GM12875 (cell line): Measurements from ENCODE around the gene TRAPPC3.
A peak's percentile ranks its signal among the peaks of the same experiment; 100 is the strongest.
"Not testable (repeated sequence)": the region's sequence is repeated elsewhere in the genome, so short reads cannot be mapped to it uniquely, and the experiment has no call there.

Experiments used
- H3K4me3 ChIP-seq: one replicate; pipeline ENCODE4 v1.5.1; 2011; ENCODE audit warnings: low read depth, low read length, control low read depth
- TF ChIP-seq, protein P1 (sequence below): IDR thresholded peaks from 2 replicates; pipeline ENCODE4 v1.5.1; 2011; ENCODE audit warnings: low read depth, mild to moderate bottlenecking, control low read depth, inconsistent platforms, low read length, moderate library complexity, borderline replicate concordance; ENCODE audit not compliant: insufficient read depth

The TRAPPC3 gene

DNA sequence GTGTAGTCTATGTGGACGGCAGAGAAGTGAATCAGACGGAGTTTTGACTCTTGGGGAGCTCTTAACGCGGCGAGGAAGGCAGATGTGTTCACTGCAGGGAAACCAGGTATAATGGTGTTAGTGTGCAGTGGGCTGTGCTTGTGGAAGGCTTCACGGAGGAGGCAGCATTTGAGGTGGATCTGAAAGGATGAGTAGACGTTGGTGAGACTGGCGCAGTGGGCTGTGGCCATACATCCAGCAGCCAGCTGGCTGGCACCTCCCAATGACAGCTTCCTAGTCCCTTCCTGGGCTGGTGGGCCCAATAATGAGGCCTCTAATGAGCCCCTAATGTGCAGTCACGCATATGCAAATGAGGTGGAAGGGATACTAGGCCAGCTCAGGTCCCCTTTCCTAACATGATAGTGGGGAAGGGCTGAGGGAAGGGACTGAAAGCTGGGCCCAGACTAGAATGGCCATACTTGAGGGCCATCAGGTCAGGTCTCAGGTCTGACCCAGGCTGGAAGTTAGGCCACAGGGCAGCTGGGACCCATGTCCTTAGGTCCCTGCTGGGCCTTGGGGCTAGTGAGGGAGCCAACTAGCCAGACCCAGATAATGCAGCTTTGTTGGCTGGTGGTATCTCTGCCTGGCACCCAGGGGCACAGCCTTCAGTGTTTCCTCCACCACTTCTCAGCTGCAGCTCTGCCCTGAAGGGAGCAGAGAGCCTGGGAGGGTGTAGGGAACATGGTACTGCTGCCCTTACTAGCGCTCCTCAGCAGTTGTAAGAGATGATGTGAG lies 10.5 kb upstream of the TRAPPC3 start:
- TF ChIP-seq, protein P1, sequence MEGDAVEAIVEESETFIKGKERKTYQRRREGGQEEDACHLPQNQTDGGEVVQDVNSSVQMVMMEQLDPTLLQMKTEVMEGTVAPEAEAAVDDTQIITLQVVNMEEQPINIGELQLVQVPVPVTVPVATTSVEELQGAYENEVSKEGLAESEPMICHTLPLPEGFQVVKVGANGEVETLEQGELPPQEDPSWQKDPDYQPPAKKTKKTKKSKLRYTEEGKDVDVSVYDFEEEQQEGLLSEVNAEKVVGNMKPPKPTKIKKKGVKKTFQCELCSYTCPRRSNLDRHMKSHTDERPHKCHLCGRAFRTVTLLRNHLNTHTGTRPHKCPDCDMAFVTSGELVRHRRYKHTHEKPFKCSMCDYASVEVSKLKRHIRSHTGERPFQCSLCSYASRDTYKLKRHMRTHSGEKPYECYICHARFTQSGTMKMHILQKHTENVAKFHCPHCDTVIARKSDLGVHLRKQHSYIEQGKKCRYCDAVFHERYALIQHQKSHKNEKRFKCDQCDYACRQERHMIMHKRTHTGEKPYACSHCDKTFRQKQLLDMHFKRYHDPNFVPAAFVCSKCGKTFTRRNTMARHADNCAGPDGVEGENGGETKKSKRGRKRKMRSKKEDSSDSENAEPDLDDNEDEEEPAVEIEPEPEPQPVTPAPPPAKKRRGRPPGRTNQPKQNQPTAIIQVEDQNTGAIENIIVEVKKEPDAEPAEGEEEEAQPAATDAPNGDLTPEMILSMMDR, result no peak
- H3K4me3 ChIP-seq, result no peak overlapping the region

DNA sequence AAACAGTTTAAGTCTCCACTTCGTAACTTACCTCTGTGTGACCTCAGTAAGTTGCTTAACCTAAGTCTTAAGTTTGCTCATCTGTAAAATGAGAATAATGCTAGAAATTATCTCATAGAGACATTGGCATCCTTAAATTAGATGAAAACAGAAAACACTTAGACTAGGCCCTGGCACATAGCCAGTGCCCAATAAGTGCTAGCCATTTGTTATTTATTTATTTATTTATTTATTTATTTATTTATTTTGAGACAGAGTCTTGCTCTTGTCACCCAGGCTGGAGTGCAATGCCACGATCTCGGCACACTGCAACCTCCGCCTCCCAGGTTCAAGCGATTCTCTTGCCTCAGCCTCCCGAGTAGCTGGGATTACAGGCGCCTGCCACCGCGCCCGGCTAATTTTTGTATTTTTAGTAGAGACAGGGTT lies 9.6 kb upstream of the TRAPPC3 start:
- not testable (repeated sequence) for H3K4me3 ChIP-seq

DNA sequence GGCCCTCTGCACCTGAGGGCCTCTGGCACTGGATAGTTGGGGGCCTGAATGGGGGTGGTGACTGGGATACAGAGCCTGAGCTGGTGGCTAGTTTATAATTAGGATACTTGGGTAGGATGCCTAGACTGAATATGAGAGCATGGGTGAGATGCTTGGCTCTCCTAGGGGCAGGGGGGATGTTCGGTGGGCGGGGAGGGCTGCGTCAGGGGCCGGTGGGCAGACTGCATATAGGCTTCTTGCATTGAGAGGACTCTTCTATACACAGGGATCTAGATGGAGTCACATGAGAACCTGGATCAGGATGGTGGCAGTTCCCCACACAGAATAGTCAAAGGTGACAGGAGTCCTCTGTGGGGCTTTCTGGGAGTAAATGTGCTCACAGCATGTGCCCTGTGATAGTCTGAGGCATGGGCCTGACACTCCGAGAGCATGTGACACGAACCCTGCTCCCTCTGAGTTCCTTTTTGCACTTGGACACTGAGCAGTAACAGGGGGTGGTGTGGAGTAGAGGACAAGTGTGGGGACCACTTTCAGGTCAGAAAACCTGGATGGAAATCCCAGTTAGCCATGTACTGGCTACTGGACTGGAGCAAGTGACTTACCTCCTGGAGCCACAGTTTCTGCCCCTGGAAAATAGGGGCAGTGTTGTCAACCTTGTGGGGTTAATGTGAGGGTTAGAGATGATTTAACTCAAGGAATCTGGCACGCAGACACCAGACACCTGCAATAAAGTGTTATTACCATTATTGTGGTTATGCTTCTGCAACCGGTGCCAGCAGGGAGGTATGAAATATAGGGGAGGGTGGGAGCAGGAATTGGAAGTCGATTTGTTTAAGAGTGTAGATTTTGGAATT lies 8.9 kb upstream of the TRAPPC3 start:
- TF ChIP-seq, protein P1, result no peak
- peak overlapping the region; percentile 76 for H3K4me3 ChIP-seq

DNA sequence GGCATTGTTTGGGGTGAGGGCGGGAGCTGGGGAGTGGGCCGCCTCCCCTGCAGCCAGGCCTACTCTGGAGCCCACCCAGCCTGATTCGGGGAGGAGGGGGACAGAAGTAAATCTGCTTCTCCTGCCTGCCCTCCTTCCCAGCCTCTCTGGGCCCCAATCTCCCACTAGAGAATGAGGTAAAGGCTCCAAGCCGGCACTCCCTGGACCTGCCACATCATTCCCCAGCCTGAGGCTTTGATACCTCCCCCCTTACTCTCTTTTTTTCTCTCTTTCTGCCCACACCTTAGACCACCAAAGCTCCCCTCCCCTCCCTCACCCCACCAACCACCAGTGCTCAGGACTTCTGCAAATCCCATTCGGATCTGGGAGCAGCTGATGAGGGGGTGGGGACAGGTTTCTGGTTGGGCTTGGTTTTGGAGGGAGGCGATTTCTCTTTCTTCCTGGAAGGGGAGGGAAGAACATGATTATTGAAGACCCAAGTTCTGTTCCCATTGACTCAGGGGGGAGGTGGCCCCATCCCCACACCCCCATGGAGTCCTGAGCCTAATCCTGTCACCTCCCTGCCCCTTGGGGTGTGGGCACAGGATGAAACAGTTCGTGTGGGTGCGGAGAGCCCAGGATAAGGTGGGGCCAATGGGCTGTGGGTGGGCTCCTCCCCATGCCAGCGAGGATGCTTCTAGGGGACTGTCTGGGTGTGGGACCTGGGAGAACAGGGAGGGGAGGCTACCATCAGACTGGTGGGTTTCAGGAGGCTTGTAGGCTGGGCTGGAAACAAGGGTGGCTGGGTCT lies 8.0 kb upstream of the TRAPPC3 start:
- H3K4me3 ChIP-seq, result peak overlapping the region; percentile 76
- TF ChIP-seq, protein P1, result no peak

DNA sequence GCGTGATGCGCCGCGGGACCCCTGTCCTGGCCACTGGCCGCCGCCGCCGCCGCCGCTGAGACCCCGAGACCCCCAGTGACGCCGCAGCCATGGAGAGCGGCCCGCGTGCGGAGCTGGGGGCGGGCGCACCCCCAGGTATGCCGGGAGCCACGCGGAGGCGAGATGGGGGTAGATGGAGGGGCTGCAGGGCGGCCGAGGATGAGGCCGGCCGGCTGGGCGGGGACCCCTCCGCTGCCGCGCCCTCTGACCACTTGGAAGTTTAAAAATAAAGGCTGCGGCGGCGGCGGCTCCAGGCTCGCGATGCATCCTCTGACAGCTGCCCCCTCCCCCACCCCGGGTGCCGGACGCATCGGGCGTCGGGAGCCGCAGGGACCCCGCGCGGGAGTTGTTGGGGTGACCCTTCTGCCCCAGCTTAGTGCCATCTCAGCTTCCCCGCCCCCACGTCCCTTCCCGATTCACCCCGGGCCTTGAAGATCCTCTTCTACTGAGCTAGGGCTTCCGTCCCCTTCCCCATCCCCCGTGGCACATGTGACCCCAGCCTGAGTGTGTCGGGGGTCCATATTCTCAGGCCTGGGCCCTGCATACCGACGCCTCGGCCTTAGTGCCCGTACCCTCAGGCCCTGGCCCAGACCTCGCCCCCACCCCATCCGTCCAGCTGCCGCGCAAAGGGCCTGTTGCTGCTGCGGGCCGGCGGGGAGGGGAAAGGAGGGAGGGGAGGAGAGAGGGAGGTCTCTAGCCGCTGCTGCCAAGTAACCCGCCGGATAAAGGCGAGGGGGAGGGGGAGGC lies 7.2 kb upstream of the TRAPPC3 start:
- peak overlapping the region; percentile 76 for H3K4me3 ChIP-seq
- TF ChIP-seq, protein P1, result no peak

DNA sequence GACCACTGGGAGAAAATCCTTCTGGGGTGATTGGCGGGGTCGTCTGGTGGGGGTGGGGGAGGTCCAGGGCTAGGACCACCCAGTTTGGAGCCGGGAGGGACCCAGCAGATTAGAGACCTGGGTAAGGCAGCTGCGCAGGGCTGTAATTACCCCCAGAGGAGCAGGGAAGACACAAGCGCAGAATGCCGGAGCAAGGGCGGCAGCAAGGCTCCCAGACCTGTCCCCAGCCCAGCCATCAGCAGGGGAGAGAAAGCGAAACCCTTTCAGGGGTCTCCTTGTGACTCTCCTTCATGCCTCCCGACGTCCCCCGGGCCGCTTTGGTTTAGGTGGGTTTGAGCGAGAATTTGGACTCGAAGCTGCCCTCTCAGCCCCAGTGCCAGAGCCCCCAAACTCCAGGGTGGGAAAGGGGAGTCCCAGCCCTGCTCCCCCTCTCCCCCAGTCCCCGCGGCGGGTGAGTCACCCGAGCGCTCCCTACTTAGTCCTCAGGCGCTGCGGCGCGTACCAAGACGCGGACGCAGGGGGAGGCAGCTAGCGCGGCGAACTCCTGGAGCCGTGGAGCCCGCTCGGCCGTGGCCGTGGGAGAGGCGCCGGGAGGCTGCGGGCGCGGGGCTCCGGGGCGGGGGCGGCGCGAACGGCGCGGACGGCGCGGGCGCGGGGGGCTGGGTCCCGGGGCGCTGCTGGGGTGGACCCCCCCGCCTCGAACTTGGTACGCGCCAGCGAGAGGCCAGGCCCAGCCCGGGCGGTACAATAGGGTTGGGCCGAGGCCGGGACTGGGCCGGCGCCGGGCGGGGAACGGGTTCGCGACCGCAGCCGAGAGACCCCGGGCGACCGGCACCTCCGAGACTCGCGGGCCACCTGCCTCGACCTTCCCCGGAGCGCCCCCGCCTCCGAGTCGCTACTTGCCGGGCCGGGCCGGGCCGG lies 6.4 kb upstream of the TRAPPC3 start, which contains the start of gene MAP7D1:
TSS of gene MAP7D1 (plus strand) at position 753 of the 921 bp plus-strand sequence. CDS start 258 bp downstream, outside the sequence.
- TF ChIP-seq, protein P1, result no peak
- peak within 1 kb of the TSS; percentile 76 for H3K4me3 ChIP-seq
